ENCODE measurements around the gene GRAP2. TPM values are rescaled to one million over a fixed set of nuclear protein-coding genes. Genes with fewer than 3 reads are reported as not detected.

The GRAP2 gene
- polyA plus RNA-seq, 3 donors: 0.05 to 4.2 (median 0.97) TPM

DNA sequence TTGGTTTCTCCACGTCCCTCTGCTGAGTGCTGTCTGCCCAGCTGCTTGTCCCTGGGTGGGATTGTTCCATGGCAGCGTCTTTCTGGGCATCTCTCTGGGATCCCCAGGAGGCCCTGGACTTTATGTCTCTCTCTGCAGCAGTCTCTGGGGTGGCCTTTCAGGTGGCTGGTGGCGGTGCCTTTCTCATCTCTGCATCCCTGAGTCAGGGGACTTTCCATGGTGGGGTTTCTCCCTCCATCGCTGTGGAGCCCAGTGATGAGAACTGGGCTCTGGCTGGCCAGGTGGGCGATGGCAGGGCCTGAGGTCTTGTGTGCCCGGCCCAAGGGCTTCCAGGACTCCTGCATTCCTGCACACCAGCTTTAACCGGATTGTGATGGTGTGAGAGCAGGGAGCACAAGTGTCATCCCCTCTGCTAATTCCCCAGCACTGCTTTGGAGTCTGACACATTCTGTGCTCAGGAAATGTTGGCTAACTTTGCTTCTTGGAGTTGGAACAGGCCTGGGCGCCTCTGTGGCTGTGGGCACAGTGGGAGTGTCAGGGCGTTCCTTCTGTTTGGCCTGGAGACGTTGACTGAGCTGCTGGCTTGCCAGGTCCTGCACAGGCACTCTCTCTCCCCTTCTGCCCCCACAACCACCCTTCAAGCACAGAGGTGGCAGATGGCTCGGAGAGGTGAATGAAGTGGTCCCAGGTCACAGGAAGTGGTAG lies 121.8 kb downstream of the GRAP2 start:
- intact Hi-C loops (cut with micrococcal nuclease): no loop called here
- H3K4me1 ChIP-seq (ENCODE audit: control insufficient read depth in 1 of 2, insufficient read depth in 2 of 2, low read length in 2 of 2): no peaks in the 10 kb centered on the region
- 91% methylated on average over 4 of the region's 11 CpGs for WGBS (ENCODE audit: insufficient coverage)
- DNase-seq: no peak
- no peak overlapping the region for H2AFZ ChIP-seq (ENCODE audit: insufficient read depth, low read depth, low read length, poor library complexity, severe bottlenecking)
- H3K36me3 ChIP-seq (replicated peaks in 1 of 2; ENCODE audit: control insufficient read depth in 1 of 2, insufficient read depth in 2 of 2, low read length in 2 of 2): no peaks in the 10 kb centered on the region
- H3K9me3 ChIP-seq (replicated peaks in 1 of 2; ENCODE audit: control insufficient read depth in 1 of 2, insufficient read depth in 1 of 2, low read length in 2 of 2): no peaks in the 10 kb centered on the region
- no peak overlapping the region for H3K9ac ChIP-seq (ENCODE audit: insufficient read depth, low read length, poor library complexity, severe bottlenecking)
- peaks cover 3 to 16% (median 5%) of the 10 kb centered on the region in 3 donors for H3K27me3 Mint-ChIP-seq (ENCODE audit: low read depth in 3 of 3)
- TF ChIP-seq, protein P1, sequence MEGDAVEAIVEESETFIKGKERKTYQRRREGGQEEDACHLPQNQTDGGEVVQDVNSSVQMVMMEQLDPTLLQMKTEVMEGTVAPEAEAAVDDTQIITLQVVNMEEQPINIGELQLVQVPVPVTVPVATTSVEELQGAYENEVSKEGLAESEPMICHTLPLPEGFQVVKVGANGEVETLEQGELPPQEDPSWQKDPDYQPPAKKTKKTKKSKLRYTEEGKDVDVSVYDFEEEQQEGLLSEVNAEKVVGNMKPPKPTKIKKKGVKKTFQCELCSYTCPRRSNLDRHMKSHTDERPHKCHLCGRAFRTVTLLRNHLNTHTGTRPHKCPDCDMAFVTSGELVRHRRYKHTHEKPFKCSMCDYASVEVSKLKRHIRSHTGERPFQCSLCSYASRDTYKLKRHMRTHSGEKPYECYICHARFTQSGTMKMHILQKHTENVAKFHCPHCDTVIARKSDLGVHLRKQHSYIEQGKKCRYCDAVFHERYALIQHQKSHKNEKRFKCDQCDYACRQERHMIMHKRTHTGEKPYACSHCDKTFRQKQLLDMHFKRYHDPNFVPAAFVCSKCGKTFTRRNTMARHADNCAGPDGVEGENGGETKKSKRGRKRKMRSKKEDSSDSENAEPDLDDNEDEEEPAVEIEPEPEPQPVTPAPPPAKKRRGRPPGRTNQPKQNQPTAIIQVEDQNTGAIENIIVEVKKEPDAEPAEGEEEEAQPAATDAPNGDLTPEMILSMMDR (IDR thresholded peaks at IDR 0.05): no peak
- no peak overlapping the region for H3K4me3 ChIP-seq (replicated peaks in 1 of 3; ENCODE audit: low read depth in 2 of 3, low read length in 3 of 3)
- H3K4me3 Mint-ChIP-seq: no peak overlapping the region
- H3K27me3 ChIP-seq (ENCODE audit: control insufficient read depth in 2 of 2, insufficient read depth in 2 of 2, low read length in 2 of 2): no peaks in the 10 kb centered on the region
- no peaks in the 10 kb centered on the region for H3K4me1 Mint-ChIP-seq
- H3K4me2 ChIP-seq (replicated peaks; ENCODE audit: extremely low read depth, low read length, poor library complexity, severe bottlenecking): no peak overlapping the region
- H3K27ac ChIP-seq (ENCODE audit: low read depth in 1 of 2, low read length in 2 of 2): no peak overlapping the region
- H3K27ac Mint-ChIP-seq: no peak overlapping the region
- no peaks in the 10 kb centered on the region for H3K79me2 ChIP-seq (ENCODE audit: insufficient read depth, low read length)
- no peaks in the 10 kb centered on the region for H3K9me3 Mint-ChIP-seq
- H3K36me3 Mint-ChIP-seq: no peaks in the 10 kb centered on the region
- H4K20me1 ChIP-seq (ENCODE audit: insufficient read depth, low read length): no peaks in the 10 kb centered on the region

Small RNA genes within 50 kb of the gene (small RNA-seq; reads per million reads assigned to genes)
- not detected for gene RN7SKP210 (ENCODE audit: insufficient read length, low read depth)

Other genes starting within 250 kb of the GRAP2 start
- not detected for gene ENTHD1, start 7.3 kb upstream of the GRAP2 start, polyA plus RNA-seq
- under 1 TPM in 1 of 3 donors, not detected in 2; 0.13 TPM for gene TMA7B, start 59.3 kb downstream of the GRAP2 start, polyA plus RNA-seq
- under 1 TPM in 1 of 3 donors, not detected in 2; 0.01 TPM for gene FAM83F, start 93.9 kb downstream of the GRAP2 start, polyA plus RNA-seq

Data from CD14-positive monocyte (primary cell).